GM12878 (cell line): ENCODE measurements around the gene PEX26. TPM values are rescaled to one million over a fixed set of nuclear protein-coding genes. Genes with fewer than 3 reads are reported as not detected.

Source experiments
- ATAC-seq: fragments of 200-7000 bp; cut with Tn5 transposase; 3 replicates; pipeline ENCODE4 v1.9.1; 2020; ENCODE audit warnings: mild to moderate bottlenecking, moderate library complexity
- BruUV-seq: library from RNA; stranded (reverse); fragments of 400-500 nt; replicated peaks from 2 replicates; lab custom pipeline; 2021; lab: Mats Ljungman, UMichigan
- CTCF ChIA-PET: fragments of 300-600 bp; sonication (Branson Sonifier 250); formaldehyde crosslinking; extraction: SDS; loops from one replicate; lab custom pipeline; 2021; ENCODE audit warnings: inconsistent platforms; lab: Yijun Ruan, JAX
- POLR2A ChIA-PET: fragments of 350-600 bp; formaldehyde crosslinking; extraction: SDS; loops from one replicate; lab custom pipeline; 2021; ENCODE audit warnings: inconsistent platforms; lab: Charles Lee
- RAD21 ChIA-PET: fragments of 300-600 bp; sonication (Branson Sonifier 250); formaldehyde crosslinking; loops from one replicate; lab custom pipeline; 2023; ENCODE audit warnings: antibody characterized with exemption; ENCODE audit not compliant: unreplicated experiment; lab: Charles Lee
- SMC1A ChIA-PET: fragments of 300-600 bp; sonication (Branson Sonifier 250); formaldehyde crosslinking; loops from one replicate; lab custom pipeline; 2023; ENCODE audit not compliant: unreplicated experiment, uncharacterized antibody; lab: Charles Lee
- DNase-seq: peaks from one replicate; pipeline ENCODE4 v3.0.0-alpha.2; 2011; ENCODE audit warnings: low read depth, low spot score
- FAIRE-seq: peaks from 3 replicates; lab custom pipeline; 2011; peaks lifted over from hg19 to GRCh38; lab: Jason Lieb, UNC
- H2AFZ ChIP-seq: 2 replicates; pipeline ENCODE4 v1.6.0; 2011; ENCODE audit warnings: low read depth, low read length, control low read depth; ENCODE audit not compliant: control insufficient read depth
- H3K27ac ChIP-seq: 2 replicates; pipeline ENCODE4 v1.5.1; 2011; ENCODE audit warnings: control low read depth; ENCODE audit not compliant: control insufficient read depth, insufficient read depth
- H3K27me3 ChIP-seq, 2 experiments: replicated peaks in 1 of 2; 2 replicates each; pipeline versions ENCODE4 v1.6.0 to v1.6.1; 2011; ENCODE audit warnings: low read length in 1 of 2; ENCODE audit not compliant: control insufficient read depth in 2 of 2, insufficient read depth in 2 of 2
- H3K36me3 ChIP-seq, 2 experiments: 2 replicates each; pipeline ENCODE4 v1.5.1; 2011; ENCODE audit warnings: low read length in 1 of 2; ENCODE audit not compliant: control insufficient read depth in 2 of 2, insufficient read depth in 2 of 2
- H3K4me1 ChIP-seq: 2 replicates; pipeline ENCODE4 v1.6.1; 2011; ENCODE audit warnings: mild to moderate bottlenecking, low read length, moderate library complexity, mixed read lengths; ENCODE audit not compliant: control insufficient read depth, insufficient read depth
- H3K4me2 ChIP-seq: 2 replicates; pipeline ENCODE4 v1.6.0; 2011; ENCODE audit warnings: control low read depth; ENCODE audit not compliant: control insufficient read depth, insufficient read depth
- H3K4me3 ChIP-seq: fragments of 200-600 bp; sonication (generic); 2 replicates; pipeline ENCODE4 v1.5.1; 2016
- H3K79me2 ChIP-seq: 2 replicates; pipeline ENCODE4 v1.6.0; 2011; ENCODE audit warnings: low read length; ENCODE audit not compliant: control insufficient read depth, insufficient read depth
- H3K9ac ChIP-seq: 2 replicates; pipeline ENCODE4 v1.8.0; 2011; ENCODE audit warnings: low read length, control low read depth, mixed read lengths; ENCODE audit not compliant: control insufficient read depth, insufficient read depth
- H3K9me3 ChIP-seq: replicated peaks from 3 replicates; pipeline ENCODE4 v1.5.1; 2011; ENCODE audit warnings: mild to moderate bottlenecking, low read length; ENCODE audit not compliant: control insufficient read depth, insufficient read depth
- H4K20me1 ChIP-seq: 2 replicates; pipeline ENCODE4 v1.6.0; 2011; ENCODE audit not compliant: control insufficient read depth, insufficient read depth
- BHLHE40 ChIP-seq, 2 experiments: fragments of 450-650 bp in 1 of 2; IDR thresholded peaks; 2 replicates each; pipeline ENCODE4 v1.6.1; 2011 to 2017; ENCODE audit warnings: low read depth in 2 of 2, borderline replicate concordance in 1 of 2, improper control_type of control experiment in 1 of 2, low read length in 1 of 2, mild to moderate bottlenecking in 1 of 2
- CBX5 ChIP-seq: sonication (generic); IDR thresholded peaks from 2 replicates; pipeline ENCODE4 v1.6.1; 2016; ENCODE audit warnings: low read depth, moderate library complexity, mild to moderate bottlenecking, inconsistent platforms
- E2F4 ChIP-seq: IDR thresholded peaks from 2 replicates; pipeline ENCODE4 v1.6.1; 2012; ENCODE audit warnings: low read depth, low read length, improper control_type of control experiment
- ETV6 ChIP-seq, 2 experiments: fragments of 450-650 bp in 1 of 2; IDR thresholded peaks in 1 of 2; conservative IDR thresholded peaks in 1 of 2; 2 replicates each; pipeline ENCODE4 v1.6.1; 2014; ENCODE audit warnings: antibody characterized with exemption in 1 of 2, borderline replicate concordance in 1 of 2, low read depth in 1 of 2, mild to moderate bottlenecking in 1 of 2, moderate library complexity in 1 of 2
- EZH2 ChIP-seq: IDR thresholded peaks from 2 replicates; pipeline ENCODE4 v1.6.1; 2012; ENCODE audit warnings: low read depth, mild to moderate bottlenecking, control low read depth, inconsistent platforms, low read length, borderline replicate concordance; ENCODE audit not compliant: control insufficient read depth
- FOXM1 ChIP-seq: IDR thresholded peaks from 2 replicates; pipeline ENCODE4 v1.6.1; 2012; ENCODE audit warnings: low read depth, mild to moderate bottlenecking, inconsistent platforms, low read length, moderate library complexity
- JUNB ChIP-seq: IDR thresholded peaks from 2 replicates; pipeline ENCODE4 v1.6.1; 2016; ENCODE audit warnings: antibody characterized with exemption, mild to moderate bottlenecking
- NFIC ChIP-seq: IDR thresholded peaks from 2 replicates; pipeline ENCODE4 v1.6.1; 2012; ENCODE audit warnings: low read depth, mild to moderate bottlenecking, inconsistent platforms, low read length, moderate library complexity
- RAD21 ChIP-seq: IDR thresholded peaks from 2 replicates; pipeline ENCODE4 v1.6.1; 2011; ENCODE audit warnings: mild to moderate bottlenecking, low read depth, low read length, moderate library complexity; ENCODE audit not compliant: insufficient read depth
- SREBF1 ChIP-seq: IDR thresholded peaks from 2 replicates; pipeline ENCODE4 v1.6.1; 2012; ENCODE audit warnings: mild to moderate bottlenecking, low read length
- SREBF2 ChIP-seq: IDR thresholded peaks from 2 replicates; pipeline ENCODE4 v1.6.1; 2012; ENCODE audit warnings: mild to moderate bottlenecking, low read length
- TARDBP ChIP-seq: IDR thresholded peaks from 2 replicates; pipeline ENCODE4 v1.6.1; 2016; ENCODE audit warnings: borderline replicate concordance
- ZNF274 ChIP-seq: IDR thresholded peaks from one replicate; pipeline ENCODE4 v1.8.0; 2011; ENCODE audit not compliant: insufficient read length, insufficient read depth
- ZNF687 ChIP-seq: fragments of 450-650 bp; IDR thresholded peaks from 2 replicates; pipeline ENCODE4 v1.6.1; 2017; ENCODE audit warnings: mild to moderate bottlenecking, moderate library complexity
- WGBS: methylation state at CpG from one replicate; pipeline ENCODE4 v1.1.6; 2016; ENCODE audit warnings: low lambda C conversion rate; ENCODE audit not compliant: insufficient replicate concordance, insufficient coverage; ENCODE audit errors: missing lambda C conversion rate; 5-methylcytosine and 5-hydroxymethylcytosine counted together
- in situ Hi-C: fragments of 300-500 bp; cut with MboI; formaldehyde crosslinking; loops from 9 replicates; pipeline ENCODE4 v1.14.3; 2018; ENCODE audit warnings: mixed read lengths
- intact Hi-C: fragments of 100-400 bp; cut with micrococcal nuclease; formaldehyde crosslinking; loops from one replicate; pipeline ENCODE4 v1.14.2; 2022; ENCODE audit not compliant: unreplicated experiment
- polyA plus RNA-seq, 11 experiments: library from polyadenylated mRNA; depleted of rRNA in 4 of 11; unstranded in 6 of 11; stranded (reverse) in 5 of 11; fragments of >200 nt; fragmentation: Nextera tagmentation in 4 of 11; fragmentation: Illumina TruSeq in 1 of 11; extraction: Ambion mirVana in 4 of 11; extraction: Trizol in 1 of 11; gene quantifications; 1 replicate in 1 of 11; 2 replicates in 10 of 11; pipeline versions ENCODE4 v1.2.1 to v1.2.3, GENCODE V29; 2011 to 2016; ENCODE audit warnings: inconsistent platforms in 2 of 11, missing spikeins in 2 of 11, low read depth in 1 of 11
- total RNA-seq, 4 experiments: library from RNA; depleted of rRNA in 3 of 4; stranded (reverse); fragments of >200 nt in 3 of 4; fragmentation: Illumina TruSeq in 1 of 4; extraction: Trizol in 1 of 4; gene quantifications; 2 replicates each; pipeline versions ENCODE4 v1.2.1 to v1.2.3, GENCODE V29; 2013 to 2021

PEX26 gene
- total and polyA plus RNA-seq, 10 of the 15 experiments (the other 5 are each of a cell fraction or from before 2014, with no cell fraction given), result 0.79 to 50.8 (median 22.4) TPM

- no peak for TF ChIP-seq ZNF687
- TF ChIP-seq E2F4, result no peak
- TF ChIP-seq JUNB, result no peak
- no peak for TF ChIP-seq BHLHE40 (IDR thresholded peaks at IDR 0.05; ENCODE audit: borderline replicate concordance in 1 of 2, low read depth in 2 of 2, low read length in 1 of 2)
- no peak for TF ChIP-seq ZNF274
- TF ChIP-seq CBX5, result no peak
Measured at GRCh38 chr22:18069041-18069440, 8.7 kb upstream of the PEX26 start (continued).

GRCh38 chr22:18070041-18070440, 7.7 kb upstream of the PEX26 start:
- ATAC-seq, result no peak
- intact Hi-C loops (no loop called here), in situ Hi-C loops (no loop called here)
- DNase-seq, result no peak
- TF ChIP-seq EZH2 (no peak), SREBF2 (no peak), ETV6 (conservative IDR thresholded peaks at IDR 0.05 in 1 of 2, IDR thresholded peaks at IDR 0.05 in 1 of 2; ENCODE audit: borderline replicate concordance in 1 of 2, low read depth in 1 of 2) (no peak), RAD21 (no peak), NFIC (no peak), FOXM1 (no peak), TARDBP (no peak), SREBF1 (no peak)
- H4K20me1 ChIP-seq, result no peaks in the 10 kb centered on the region
- no TSS peak for BruUV-seq
- H3K27me3 ChIP-seq, result no peaks in the 10 kb centered on the region
- ChIA-PET RAD21 (interaction anchor here (0.8 kb wide), 1 partner anchor 240 kb away, joined by 3 read pairs; no protein-coding TSS in a partner anchor), CTCF (interaction anchor here (1.3 to 5.6 kb wide), 5 partner anchors 7 to 511 kb away, joined by 3 to 34 read pairs (median 4); partner anchors contain the start of gene PEX26), POLR2A (no interaction called here), SMC1A (interaction anchor here (1.0 to 10.0 kb wide), 4 partner anchors 8 to 239 kb away, joined by 4 to 98 read pairs (median 45); partner anchors contain the start of gene MICAL3)
- no peak overlapping the region for H3K4me2 ChIP-seq
- peaks cover 31% of the 10 kb centered on the region for H3K4me1 ChIP-seq
- no peaks in the 10 kb centered on the region for H3K9me3 ChIP-seq
- no peak overlapping the region for H3K27ac ChIP-seq
- no peak overlapping the region for H2AFZ ChIP-seq
- 76% methylated on average over 4 of the region's 4 CpGs for WGBS
- no peak for FAIRE-seq
- no peak overlapping the region for H3K9ac ChIP-seq
- no peak overlapping the region for H3K4me3 ChIP-seq
- H3K79me2 ChIP-seq, result no peaks in the 10 kb centered on the region
- H3K36me3 ChIP-seq, result no peaks in the 10 kb centered on the region
